MM.1S (cell line): ENCODE results near the gene SPP1.

Experiments
- EZH2 ChIP-seq: fragments of 300-600 bp; sonication (generic); optimal IDR thresholded peaks from 2 replicates; pipeline ENCODE3; 2017; ENCODE audit warnings: low read depth, mild to moderate bottlenecking, antibody characterized with exemption, low read length, mixed read lengths
- TF ChIP-seq, protein P1 (sequence below): fragments of 300-600 bp; sonication (generic); IDR thresholded peaks from 2 replicates; pipeline ENCODE4 v1.5.1; 2016; ENCODE audit warnings: antibody characterized with exemption, low read length, mixed read lengths

DNA sequence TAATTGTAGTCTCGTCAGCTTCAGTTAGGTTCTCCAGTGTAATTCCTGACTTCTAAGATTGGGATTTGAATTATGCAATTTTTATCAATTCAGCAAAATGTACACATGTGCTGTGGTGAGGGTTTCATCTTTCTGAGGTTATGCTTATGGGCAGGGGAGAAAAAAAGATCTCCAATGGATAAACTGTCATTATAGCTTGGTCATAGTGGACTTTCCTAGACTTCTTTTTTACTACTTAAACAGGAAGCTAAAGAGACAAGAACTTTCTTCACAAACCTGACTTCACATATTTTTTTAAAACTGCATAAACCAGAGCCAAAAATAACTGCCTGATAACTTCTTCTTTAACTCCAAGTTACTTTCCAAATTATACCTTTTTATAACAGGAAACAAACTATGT, 21.7 kb upstream of the SPP1 start:
- TF ChIP-seq EZH2: no peak
- TF ChIP-seq, protein P1, sequence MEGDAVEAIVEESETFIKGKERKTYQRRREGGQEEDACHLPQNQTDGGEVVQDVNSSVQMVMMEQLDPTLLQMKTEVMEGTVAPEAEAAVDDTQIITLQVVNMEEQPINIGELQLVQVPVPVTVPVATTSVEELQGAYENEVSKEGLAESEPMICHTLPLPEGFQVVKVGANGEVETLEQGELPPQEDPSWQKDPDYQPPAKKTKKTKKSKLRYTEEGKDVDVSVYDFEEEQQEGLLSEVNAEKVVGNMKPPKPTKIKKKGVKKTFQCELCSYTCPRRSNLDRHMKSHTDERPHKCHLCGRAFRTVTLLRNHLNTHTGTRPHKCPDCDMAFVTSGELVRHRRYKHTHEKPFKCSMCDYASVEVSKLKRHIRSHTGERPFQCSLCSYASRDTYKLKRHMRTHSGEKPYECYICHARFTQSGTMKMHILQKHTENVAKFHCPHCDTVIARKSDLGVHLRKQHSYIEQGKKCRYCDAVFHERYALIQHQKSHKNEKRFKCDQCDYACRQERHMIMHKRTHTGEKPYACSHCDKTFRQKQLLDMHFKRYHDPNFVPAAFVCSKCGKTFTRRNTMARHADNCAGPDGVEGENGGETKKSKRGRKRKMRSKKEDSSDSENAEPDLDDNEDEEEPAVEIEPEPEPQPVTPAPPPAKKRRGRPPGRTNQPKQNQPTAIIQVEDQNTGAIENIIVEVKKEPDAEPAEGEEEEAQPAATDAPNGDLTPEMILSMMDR: no peak
